GM12864 (cell line): ENCODE results near the gene IREB2.
A peak's percentile ranks its signal among the peaks of the same experiment; 100 is the strongest.
"Not testable (repeated sequence)": the region's sequence is repeated elsewhere in the genome, so short reads cannot be mapped to it uniquely, and the experiment has no call there.

Experiments
- DNase-seq: peaks from one replicate; pipeline ENCODE4 v3.0.0-alpha.2; 2011; ENCODE audit warnings: low read depth
- H3K4me3 ChIP-seq: 2 replicates; pipeline ENCODE4 v1.5.1; 2011; ENCODE audit warnings: mild to moderate bottlenecking, low read depth, low read length, control low read depth
- CTCF ChIP-seq: IDR thresholded peaks from 2 replicates; pipeline ENCODE4 v1.5.1; 2011; ENCODE audit warnings: low read depth, mild to moderate bottlenecking, moderate library complexity, low read length, control low read depth, inconsistent platforms; ENCODE audit errors: missing control alignments

IREB2 gene

GRCh38 chr15:78506971-78507830, 69.2 kb downstream of the IREB2 start, which contains the start of gene HYKK:
Gene HYKK, plus strand, starts transcription at chr15:78507577. Its CDS starts 5,512 bp downstream, at chr15:78513089.
- TF ChIP-seq CTCF = peak; percentile 20

GRCh38 chr15:78507831-78508160, 69.8 kb downstream of the IREB2 start:
- peak overlapping the region; percentile 71 for H3K4me3 ChIP-seq
- no peak for TF ChIP-seq CTCF
- no peak for DNase-seq

More at GRCh38 chr15:78506971-78507830, 69.2 kb downstream of the IREB2 start, which contains the start of gene HYKK:
- peak; percentile 65 for DNase-seq
- peak within 1 kb of the TSS; percentile 71 for H3K4me3 ChIP-seq

- no peak for TF ChIP-seq CTCF
- no peak for DNase-seq
- H3K4me3 ChIP-seq = peak overlapping the region; percentile 71; the same call in 1 of the 2 replicates
Observed at GRCh38 chr15:78508272-78508671, 70.3 kb downstream of the IREB2 start.

GRCh38 chr15:78509726-78510312, 71.8 kb downstream of the IREB2 start:
- TF ChIP-seq CTCF = no peak
- DNase-seq = no peak
- no peak overlapping the region for H3K4me3 ChIP-seq

- H3K4me3 ChIP-seq, DNase-seq: not testable (repeated sequence)
Observed at GRCh38 chr15:78520035-78520434, 82.0 kb downstream of the IREB2 start.

GRCh38 chr15:78524230-78524629, 86.2 kb downstream of the IREB2 start:
- no peak for TF ChIP-seq CTCF
- H3K4me3 ChIP-seq = no peak overlapping the region
- no peak for DNase-seq

- TF ChIP-seq CTCF = no peak
- no peak for DNase-seq
- no peak overlapping the region for H3K4me3 ChIP-seq
Observed at GRCh38 chr15:78527325-78527724, 89.3 kb downstream of the IREB2 start.
